Measurements from ENCODE around the gene RWDD1. TPM values are rescaled to one million over a fixed set of nuclear protein-coding genes. Genes with fewer than 3 reads are reported as not detected.

Gene RWDD1, protein sequence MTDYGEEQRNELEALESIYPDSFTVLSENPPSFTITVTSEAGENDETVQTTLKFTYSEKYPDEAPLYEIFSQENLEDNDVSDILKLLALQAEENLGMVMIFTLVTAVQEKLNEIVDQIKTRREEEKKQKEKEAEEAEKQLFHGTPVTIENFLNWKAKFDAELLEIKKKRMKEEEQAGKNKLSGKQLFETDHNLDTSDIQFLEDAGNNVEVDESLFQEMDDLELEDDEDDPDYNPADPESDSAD
- total RNA-seq = 10 to 100 TPM; 50.9 to 55.1 TPM
- long read RNA-seq, donor 1, full-length matches to known transcripts = 10 of 24 reads
- long read RNA-seq, donor 1, partial matches to known transcripts = 11 of 24 reads
- long read RNA-seq, donor 1, other reads (novel, unspliced or antisense) = 3 of 24 reads
- long read RNA-seq, donor 2, full-length matches to known transcripts = 28 of 64 reads
- long read RNA-seq, donor 2, partial matches to known transcripts = 31 of 64 reads
- long read RNA-seq, donor 2, other reads (novel, unspliced or antisense) = 5 of 64 reads

DNA sequence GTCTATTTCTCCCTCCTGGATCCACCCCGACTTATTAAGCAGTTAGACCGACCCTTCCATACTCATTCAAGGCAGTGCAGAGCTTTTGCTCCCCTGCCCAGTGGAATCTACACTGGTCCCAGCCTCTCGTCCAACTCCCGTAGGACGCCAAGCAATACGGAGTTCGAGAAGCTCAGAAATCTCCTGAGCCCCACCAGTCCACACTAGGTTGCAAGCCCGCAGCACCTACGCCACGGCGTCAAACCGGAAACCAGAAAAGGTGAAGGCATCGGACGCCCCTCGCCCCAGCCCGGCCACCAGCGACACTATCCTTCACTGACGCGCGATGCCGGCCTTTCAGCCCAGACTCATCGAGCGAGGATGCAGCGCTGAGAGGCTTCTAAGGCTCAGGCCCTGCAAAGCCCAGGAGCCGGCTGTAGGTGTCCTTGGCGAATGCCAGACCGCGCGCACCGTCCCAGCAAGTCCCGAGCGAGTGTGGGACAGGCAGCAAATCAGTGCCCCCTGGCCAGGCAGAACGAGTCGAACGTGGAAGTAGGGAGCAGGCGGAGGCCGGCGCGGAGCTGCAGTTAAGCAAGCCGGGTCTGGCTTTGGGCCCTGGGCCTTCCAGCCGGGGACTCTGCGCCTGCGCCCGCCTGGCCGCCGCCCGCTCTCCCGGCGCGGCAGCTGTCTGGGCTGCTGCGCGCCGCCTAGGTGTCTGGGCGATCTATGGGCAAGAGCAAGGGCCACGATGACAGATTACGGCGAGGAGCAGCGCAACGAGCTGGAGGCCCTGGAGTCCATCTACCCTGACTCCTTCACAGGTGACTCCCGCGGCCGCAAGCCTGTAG lies at the start of gene RWDD1:
Gene RWDD1 (plus strand): TSS at position 649 of the 827 bp plus-strand sequence. CDS start 79 bp downstream, at position 728.
- intact Hi-C loops (cut with DNase I) = no loop called here
- peak; percentile 100 for DNase-seq (ENCODE audit: low spot score)

DNA sequence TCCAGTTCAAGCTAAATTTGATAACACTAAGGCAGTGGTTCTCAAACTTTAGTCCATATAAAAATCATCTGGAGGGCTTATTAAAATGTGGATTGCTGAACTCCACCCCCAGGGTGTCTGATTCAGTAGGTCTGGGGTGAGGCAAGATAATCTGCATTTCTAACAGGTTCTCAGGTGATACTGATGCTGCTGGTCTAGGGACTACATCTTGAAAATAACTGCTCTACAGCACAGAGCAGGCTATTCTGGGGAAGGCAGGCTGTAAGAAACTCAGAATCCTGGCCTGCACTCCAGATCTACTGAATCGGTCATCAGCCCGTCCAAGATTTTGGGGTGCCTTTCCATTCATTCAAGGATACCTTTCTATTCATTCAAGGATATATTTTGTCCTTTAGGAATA lies 48.4 kb upstream of the RWDD1 start:
- intact Hi-C loops (cut with DNase I) = no loop called here
- DNase-seq (ENCODE audit: low spot score) = no peak

DNA sequence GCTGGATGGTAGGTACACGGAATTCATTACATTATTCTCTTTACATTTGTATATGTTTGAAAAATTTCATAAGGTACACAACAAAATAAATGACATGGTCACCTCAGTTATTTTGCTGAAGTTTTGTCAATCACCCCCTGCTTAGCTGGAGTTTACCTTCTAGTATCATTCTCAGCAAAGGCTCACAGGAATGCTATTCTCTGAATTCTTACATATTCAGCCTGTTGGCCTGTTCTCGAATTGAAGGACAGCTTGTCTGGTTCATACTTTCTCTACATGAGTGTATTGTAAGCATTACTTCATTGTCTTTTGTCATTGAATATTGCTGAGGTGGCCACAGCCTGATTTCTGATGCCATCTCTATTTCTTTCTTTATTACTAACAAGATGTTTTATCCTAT lies 47.1 kb upstream of the RWDD1 start:
- no peak for DNase-seq (ENCODE audit: low spot score)

DNA sequence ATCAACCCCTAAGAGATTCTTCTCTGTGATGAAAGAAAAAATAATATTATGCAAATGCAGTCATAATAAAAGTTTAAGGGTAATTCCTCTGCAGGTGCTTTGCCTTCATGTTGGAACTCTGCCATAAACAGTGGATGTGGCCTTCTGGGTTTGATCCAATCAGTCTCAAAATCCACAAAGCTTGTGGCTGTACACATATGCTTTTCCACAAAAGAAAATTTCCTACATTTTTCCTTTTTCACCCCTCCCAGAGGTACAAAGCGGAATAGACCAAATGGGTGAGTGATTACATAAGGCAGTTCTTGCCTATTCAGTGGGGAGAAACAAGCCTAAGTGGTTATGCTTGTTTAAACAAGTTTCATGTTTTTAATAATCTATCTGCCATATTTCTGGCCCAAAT lies 43.2 kb upstream of the RWDD1 start:
- intact Hi-C loops (cut with DNase I) = no loop called here
- DNase-seq (ENCODE audit: low spot score) = no peak

More for the DNA sequence above, 47.1 kb upstream of the RWDD1 start:
- intact Hi-C loops (cut with DNase I) = no loop called here

DNA sequence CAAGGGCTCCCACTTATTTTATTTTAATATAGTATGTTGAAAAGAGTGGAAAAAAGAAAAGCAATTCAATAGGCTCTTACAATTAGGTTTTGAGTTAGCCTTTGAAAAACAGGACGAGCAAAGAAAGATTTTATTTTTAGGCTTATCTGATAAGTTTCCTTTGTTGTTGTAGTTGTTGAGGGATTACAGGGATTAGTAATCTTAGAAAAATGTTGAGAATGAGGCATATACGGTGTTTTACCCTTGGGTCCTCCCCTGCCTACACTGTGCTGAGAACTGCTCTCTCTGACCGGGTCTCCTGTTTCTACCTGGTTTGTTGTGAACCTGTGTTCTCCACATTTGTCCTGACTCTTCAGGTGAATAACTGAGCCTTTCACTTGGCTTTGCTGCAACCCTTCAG lies 42.5 kb upstream of the RWDD1 start:
- no peak for DNase-seq (ENCODE audit: low spot score)
- intact Hi-C loops (cut with DNase I) = no loop called here

DNA sequence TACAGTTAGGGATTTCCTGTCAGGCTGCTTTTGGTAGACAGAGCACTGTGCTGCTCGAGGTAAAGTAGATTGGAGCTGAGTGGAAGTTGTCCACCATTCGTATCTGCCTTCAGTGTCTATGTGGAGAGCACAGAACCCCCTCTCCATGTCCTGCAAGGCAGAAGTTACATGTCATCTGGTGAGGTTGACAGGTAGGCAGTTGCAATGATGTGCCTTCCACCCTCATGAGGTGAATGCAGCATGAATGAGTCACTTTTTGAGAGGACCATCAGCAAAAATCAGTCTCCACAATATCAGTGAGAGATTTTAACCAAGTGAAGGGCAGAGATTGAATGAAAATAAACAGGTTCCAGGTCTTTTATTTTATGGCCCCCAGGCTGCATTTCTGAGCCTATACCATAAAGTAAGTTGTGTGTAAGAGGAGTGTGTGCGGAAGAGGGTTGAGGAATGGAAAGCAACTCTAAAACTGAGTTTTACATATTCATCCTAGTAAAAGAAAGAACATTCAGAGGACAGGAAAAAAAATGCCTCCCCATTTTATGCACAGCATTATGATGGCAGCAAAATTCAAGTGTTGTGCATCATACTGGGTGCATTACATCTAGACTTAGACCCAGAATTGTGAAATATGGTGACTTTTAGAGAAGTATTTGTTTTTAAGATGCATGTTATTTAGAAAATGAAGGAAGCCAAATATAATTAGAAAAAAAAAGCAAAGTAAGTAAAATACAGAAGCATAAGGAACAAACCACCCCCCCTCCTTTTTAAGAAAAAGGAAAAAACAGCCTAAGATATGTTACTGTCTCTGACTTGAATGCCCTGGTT lies 41.6 kb upstream of the RWDD1 start:
- no peak for DNase-seq (ENCODE audit: low spot score)
- intact Hi-C loops (cut with DNase I) = loop anchor here (5.0 to 10.0 kb wide), 2 partner anchors 242 to 255 kb away; partner anchors contain the start of gene TSPYL1 (in 1 of the 2)

DNA sequence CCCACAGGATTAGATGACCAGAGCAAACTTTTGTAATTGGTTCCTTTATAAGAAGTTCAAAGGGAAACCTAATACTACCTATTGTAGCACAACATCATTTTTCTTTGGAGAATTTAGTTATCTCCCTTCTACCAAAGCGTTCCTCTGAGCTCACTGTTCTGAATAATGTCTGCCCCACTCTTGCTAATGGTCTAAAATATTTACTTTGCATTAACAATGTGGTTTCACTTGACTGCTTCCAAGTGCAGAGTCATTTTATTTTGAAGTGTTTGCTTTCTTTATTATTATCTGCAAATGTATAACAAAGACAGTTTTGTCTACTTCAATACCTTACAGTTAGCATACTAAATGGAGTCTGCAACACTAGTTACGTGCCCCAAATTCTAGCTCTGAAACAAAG lies 40.9 kb upstream of the RWDD1 start:
- DNase-seq (ENCODE audit: low spot score) = no peak
- intact Hi-C loops (cut with DNase I) = loop anchor here (5.0 to 10.0 kb wide), 2 partner anchors 243 to 256 kb away; partner anchors contain the start of gene TSPYL1 (in 1 of the 2)

DNA sequence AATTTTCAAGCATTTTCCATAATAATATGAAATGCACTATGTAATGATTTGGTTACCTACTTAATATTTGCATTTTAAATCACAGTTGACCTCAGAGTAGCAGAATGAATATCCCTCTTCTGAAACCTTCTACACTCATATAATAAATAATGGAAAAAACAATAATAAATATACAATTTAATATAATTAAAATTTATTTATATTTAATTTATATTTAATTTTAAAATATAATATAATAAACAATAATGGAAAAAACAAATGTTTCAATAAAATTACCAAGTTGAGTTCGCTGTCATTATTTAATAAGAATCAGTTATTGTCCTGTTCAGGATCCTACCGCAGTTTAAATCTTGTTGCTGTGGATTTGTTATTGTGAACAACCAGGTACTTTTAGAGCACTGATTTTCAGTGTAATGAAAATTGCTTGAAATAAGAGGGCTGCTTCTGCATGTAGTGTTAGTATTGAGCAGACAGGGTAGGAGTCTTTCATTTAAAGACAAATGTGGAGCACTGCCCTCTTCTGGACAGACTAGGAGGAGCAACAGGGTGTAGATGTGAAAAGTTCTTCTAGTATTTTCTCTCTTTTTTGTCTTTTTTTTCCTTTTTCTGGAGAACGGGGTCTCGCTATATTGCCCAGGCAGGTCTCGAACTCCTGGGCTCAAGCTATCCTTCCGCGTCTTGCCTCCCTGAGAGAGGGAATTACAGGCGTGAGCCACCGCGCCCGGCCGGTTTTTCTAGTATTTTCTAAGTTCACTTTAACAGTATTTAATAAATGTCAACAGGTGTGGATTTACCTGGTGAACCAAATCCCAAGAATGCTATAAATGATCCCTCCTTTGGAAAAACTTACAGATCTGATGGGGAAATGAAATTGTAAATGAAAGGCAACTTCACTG lies 39.4 kb upstream of the RWDD1 start:
- DNase-seq (ENCODE audit: low spot score) = no peak
- intact Hi-C loops (cut with DNase I) = loop anchor here (5.0 to 10.0 kb wide), 2 partner anchors 245 to 257 kb away; partner anchors contain the start of gene TSPYL1 (in 1 of the 2)

DNA sequence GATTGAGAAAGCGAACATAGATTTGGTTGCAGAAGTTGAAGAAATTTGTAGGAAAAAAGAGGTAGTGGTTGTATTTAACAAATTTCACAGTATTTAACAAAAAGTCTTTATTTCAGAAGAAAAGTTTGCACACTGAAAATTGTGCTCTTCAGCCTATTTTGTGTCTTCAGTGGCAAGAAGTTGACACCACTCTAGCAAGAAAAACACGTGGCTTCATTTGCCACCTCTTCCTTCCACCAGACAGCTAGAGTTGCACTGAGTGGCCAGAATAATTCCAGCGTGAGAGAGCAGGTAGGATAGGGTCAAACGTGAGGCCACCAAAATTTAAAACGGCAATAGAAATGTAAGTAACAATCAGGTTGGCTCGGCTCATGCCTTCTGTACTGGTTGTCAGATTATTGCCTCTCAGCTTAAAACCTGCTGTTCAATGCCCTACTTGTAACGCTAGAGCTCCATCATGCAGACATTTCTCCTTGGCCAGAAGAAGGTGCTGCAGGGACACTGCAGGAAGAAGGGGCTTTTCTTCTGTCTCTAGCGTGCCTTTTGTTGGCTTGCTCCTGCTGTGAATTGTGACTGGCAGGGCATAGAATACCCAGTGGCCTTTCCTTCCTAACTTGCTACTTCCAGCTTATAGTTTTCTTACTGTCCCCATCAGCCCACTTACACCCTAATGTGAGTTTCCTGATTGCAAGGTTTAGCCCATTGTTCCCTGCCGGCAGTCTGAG lies 37.9 kb upstream of the RWDD1 start:
- intact Hi-C loops (cut with DNase I) = loop anchor here (5.0 to 10.0 kb wide), 2 partner anchors 246 to 259 kb away; partner anchors contain the start of gene TSPYL1 (in 1 of the 2)
- DNase-seq (ENCODE audit: low spot score) = no peak

DNA sequence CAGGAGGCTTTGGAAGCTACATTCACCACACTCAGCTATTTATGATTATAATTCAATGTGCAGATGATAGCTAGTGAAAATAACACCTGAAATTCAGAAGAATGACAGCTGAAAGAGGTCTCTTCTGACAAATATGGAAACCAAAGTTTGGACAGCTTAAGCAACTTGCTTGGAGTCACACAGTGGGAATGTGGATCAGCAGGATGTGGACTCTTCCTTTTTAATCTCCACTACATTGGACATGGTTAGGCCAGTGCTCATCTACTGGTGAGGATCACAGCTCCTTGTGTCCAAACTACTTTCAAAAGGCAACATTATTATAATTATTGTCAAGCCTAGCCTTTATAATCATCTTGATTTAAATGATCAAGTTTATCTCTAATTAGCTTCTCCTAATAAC lies 36.2 kb upstream of the RWDD1 start:
- DNase-seq (ENCODE audit: low spot score) = no peak
- intact Hi-C loops (cut with DNase I) = loop anchor here in 1 of 2 donors (10.0 kb wide), 1 partner anchor 260 kb away; the partner anchor contains the start of gene TSPYL1

DNA sequence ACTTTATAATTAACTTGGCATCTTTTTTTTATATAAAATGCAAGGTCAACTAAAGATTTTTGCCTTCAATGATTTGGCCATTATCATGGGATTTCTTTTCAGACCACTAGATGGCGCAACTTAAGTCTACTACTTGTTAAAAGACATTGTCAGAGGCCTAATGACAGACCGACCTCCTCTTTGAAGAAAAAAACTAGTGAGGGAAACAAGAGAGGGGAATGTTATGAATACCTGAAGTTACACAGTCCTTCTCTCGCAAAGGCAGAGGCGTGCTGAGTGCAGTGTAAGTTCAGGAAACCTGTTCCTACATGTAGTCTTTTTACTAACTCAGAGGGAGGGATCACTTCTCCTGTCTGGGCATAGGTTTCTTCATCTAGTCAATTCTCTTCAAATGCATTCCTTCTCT lies 35.1 kb upstream of the RWDD1 start:
- no peak for DNase-seq (ENCODE audit: low spot score)
- intact Hi-C loops (cut with DNase I) = loop anchor here in 1 of 2 donors (10.0 kb wide), 1 partner anchor 261 kb away; the partner anchor contains the start of gene TSPYL1

DNA sequence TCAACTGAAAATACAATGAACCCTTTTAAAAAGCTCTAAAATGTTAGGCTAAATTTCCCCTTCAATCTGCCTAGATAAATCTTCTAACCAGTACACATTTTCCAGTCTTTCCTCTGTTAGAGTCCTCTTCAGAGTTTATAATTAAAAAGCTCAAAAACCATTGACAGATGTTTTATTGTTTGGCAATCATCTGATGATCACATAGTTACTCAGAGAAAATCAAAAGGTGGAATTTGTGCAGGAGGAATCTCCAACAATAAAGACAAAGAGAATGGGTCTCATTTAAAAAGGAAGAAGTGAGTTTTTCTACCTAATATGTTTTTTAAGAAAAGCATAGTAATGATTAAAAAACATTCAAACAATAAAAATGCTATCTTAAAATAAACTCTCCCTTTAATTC lies 28.9 kb upstream of the RWDD1 start:
- DNase-seq (ENCODE audit: low spot score) = no peak
- intact Hi-C loops (cut with DNase I) = no loop called here

DNA sequence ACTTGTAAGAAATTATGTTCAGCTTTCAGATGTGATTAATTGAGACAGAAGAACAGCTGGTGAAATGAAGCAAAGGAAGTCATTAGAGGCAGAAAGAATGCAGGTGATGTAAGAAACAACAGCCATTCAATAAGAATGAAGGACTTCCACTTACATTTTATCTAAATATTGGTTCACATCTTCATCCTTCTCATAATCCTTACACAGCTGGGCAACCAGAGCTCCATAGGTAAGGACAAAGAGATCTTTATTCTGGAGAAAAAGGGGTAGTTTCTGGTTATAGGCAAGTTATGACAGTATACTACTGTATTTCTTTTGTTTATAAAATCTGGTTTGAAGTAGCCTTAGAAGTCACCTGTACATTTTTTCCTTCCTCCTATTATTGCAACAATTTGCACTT lies 28.2 kb upstream of the RWDD1 start:
- DNase-seq (ENCODE audit: low spot score) = no peak
- intact Hi-C loops (cut with DNase I) = no loop called here

DNA sequence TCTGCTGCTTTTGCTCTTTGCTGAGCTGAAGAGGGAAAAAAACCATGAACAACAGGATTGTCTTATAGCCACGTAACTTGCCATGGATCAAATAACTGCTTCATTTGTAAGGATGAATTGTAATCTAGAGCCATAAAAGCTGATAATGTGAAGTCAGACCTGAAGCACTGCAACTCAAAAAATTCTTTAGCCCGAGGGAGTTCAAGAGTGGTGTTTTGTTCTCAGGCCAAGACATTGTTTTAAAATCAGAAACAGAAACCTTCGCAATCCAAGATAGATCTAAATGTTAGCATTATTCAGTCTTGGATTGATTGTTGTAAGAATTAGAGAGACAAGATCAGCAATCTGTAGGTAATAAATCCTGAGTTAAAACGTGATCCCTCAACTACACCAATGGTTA lies 25.7 kb upstream of the RWDD1 start, which contains the start of gene TRAPPC3L:
Gene TRAPPC3L (minus strand): TSS at position 34 of the 400 bp plus-strand sequence. CDS start 170 bp downstream, outside the sequence.
- intact Hi-C loops (cut with DNase I) = no loop called here
- no peak for DNase-seq (ENCODE audit: low spot score)

DNA sequence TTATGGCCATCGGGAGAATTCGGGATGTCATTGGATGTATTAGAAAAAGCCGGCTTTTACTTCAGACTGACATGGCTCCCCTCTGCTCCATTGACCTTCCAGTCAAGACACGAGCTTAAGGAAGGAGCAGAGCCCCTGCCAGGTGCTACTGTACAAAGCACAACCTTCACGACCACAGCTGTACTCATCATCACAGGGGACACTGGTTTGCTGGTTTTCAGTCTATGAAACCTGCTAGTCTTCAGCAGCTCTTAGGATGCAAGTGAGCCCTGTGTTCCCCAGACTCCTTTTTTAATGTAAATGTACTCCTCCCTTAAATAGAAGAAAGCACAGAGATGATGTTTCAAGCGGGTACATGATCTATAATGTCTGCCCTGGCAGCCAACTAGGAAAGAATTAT lies 23.9 kb upstream of the RWDD1 start:
- intact Hi-C loops (cut with DNase I) = no loop called here
- no peak for DNase-seq (ENCODE audit: low spot score)

DNA sequence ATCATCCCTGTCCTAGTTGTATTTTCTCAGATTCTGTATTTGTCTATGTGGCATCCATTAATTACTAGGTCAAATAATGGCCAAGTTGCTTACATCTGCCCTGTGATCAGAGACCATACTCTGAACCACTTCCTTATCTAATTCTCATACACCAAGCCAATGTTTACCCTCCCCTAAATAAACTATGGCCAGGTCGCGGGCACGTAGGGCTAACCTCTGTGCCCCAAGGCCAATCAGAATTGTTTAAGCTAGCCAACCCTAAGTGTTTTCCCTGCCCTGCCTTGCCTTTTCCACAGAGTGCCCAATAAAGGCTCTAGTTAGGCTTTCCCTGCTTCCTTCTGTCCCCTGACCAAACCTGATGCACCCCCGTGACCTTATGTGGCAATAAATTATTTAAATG lies 20.5 kb upstream of the RWDD1 start:
- intact Hi-C loops (cut with DNase I) = no loop called here
- no peak for DNase-seq (ENCODE audit: low spot score)

DNA sequence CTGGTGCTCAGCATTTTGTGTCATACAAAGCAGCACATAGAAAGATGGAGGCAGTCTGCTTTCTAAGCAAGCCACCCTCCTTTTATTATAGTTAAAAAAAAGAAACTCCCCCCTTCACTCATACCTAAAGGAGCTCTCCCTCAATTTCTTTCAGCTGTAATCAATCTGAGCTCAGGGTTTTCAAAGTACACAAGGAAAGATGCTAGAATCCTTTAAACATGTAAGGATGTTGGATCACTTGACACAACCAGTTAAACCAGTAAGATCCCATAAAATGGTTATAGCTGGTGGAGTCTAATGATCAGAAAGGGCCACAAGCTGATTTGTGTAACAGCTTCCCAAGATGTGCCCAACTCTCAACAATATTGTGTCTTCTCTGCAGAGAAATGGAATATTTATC lies 17.9 kb upstream of the RWDD1 start, which contains the start of gene CALHM4:
Gene CALHM4 (plus strand): TSS at position 301 of the 400 bp plus-strand sequence. CDS start 43 bp downstream, at position 344.
- no peak for DNase-seq (ENCODE audit: low spot score)

More for the DNA sequence above, 17.9 kb upstream of the RWDD1 start, which contains the start of gene CALHM4:
- intact Hi-C loops (cut with DNase I) = no loop called here
